Measurements from ENCODE around the gene SYT8.
"Not testable (repeated sequence)": the region's sequence is repeated elsewhere in the genome, so short reads cannot be mapped to it uniquely, and the experiment has no call there.

Gene SYT8, protein sequence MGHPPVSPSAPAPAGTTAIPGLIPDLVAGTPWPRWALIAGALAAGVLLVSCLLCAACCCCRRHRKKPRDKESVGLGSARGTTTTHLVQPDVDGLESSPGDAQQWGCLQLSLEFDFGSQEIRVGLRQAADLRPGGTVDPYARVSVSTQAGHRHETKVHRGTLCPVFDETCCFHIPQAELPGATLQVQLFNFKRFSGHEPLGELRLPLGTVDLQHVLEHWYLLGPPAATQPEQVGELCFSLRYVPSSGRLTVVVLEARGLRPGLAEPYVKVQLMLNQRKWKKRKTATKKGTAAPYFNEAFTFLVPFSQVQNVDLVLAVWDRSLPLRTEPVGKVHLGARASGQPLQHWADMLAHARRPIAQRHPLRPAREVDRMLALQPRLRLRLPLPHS
- total RNA-seq: 0 reads per million in 2 experiments

DNA sequence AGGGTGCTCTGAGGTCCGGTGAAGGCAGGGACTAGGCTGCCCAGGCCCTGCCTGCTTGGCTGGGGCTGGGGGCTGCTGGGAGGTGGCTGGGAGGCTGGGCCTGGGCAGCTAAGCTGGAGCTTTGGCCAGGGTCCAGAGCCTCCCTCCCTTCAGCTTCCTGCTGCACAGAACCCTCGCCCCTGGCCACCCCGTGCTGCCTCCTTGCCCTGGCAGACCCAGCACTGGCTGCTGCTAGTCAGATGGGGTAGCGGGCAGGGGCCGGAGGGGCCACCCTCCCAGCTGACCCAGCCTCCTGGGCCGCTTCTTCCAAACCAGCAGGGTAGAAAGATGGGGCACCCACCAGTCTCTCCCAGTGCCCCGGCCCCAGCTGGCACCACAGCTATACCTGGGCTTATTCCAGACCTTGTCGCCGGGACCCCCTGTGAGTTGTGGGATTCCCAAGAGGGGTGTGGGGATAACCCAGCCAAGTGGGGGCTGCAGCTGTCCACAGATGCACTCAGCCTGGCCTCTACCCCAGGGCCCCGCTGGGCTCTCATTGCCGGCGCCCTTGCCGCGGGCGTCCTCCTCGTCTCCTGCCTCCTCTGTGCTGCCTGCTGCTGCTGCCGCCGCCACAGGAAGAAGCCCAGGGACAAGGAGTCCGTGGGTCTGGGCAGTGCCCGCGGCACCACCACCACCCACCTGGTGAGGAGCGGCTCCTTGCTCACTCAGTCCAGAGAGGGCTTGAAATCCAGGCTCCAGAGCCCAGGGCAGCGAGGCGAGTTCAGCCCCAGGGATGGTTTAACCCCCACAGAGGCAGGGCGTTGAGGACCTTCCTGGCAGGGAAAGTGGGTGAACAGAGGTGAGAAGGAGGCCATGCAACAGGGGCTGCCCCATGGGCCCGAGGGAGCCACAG lies at the start of gene SYT8:
Gene SYT8 (plus strand): TSS at position 212 of the 892 bp plus-strand sequence. CDS start 116 bp downstream, at position 328.
- DNase-seq (ENCODE audit: low read depth): no peak

DNA sequence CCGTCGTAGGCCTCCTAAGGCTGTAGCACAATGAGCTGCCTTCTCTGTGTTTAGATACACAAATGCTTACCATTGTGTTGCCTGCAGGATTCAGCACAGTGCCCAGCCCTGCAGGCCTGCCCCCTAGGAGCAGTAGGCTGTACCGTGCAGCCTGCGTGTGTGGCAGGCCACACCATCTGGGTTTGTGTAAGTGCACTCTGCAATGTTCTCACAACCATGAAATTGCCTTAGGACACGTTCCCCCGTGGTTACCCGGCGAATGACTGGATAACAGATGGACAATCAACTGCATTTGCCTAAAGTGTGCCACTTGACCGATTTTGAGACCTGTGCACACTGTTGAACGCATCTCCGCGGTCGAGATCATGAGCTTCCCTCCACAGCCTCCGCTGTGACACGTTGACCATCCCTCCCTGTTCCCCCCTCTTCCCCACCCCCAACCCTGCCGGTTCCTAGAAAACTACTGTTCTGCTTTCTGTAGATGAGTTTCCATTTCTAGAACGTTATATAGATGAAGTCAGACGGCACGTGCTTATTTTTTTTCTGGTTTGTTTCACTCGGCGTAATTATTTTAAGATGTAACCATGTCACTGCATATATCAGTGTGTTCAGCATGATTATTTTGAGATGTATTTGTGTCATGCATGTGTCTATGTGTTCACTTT lies 48.9 kb upstream of the SYT8 start:
- DNase-seq (ENCODE audit: low read depth): no peak

DNA sequence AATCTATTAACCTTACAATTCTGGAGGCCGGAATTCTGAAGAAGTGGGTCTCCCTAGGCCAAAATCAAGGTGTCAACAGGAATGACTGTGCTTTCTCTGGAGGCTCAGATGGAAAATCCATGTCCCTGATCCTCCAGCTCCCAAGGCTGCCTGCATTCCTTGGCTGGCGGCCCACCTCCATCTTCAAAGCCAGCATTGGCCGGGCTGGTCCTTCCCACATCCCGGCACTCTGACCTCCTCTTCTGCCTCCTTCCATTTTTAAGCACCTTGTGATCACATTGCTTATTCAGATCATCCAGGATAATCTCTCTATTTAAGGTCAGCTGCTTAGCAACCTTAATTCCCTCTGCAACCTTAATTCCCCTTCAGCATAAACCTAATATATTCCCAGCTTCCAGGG lies 48.3 kb upstream of the SYT8 start:
- no peak for DNase-seq (ENCODE audit: low read depth)

DNA sequence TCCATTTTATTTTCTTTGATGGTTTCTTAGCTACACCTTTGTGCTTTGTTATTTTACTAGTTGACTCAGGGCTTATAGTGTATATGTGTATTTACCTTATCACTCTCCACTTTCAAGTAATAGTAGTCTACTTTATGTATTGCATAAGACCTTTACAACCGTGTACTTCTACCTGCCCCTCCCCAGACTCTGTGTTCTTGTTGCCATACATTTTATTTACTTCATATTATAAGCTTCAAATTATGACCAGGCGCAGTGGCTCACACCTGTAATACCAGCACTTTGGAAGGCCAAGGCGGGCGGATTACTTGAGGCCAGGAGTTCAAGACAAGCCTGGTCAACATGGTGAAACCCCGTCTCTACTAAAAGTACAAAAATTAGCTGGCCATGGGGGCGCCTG lies 42.9 kb upstream of the SYT8 start:
- DNase-seq (ENCODE audit: low read depth): no peak

DNA sequence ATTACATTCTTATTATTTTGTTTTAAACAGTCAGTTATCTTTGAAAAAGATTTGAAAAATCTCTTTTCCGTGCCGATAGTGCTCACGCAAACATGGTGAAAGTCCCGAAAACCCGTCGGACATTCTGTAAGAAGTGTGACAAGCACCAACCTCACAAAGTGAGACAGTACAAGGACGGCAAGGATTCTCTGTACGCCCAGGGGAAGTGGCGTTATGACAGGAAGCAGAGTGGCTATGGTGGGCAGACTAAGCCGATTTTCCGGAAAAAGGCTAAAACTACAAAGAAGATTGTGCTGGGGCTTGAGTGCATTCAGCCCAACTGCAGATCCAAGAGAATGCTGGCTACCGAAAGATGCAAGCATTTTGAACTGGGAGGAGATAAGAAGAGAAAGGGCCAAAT lies 42.3 kb upstream of the SYT8 start:
- DNase-seq (ENCODE audit: low read depth): no peak

DNA sequence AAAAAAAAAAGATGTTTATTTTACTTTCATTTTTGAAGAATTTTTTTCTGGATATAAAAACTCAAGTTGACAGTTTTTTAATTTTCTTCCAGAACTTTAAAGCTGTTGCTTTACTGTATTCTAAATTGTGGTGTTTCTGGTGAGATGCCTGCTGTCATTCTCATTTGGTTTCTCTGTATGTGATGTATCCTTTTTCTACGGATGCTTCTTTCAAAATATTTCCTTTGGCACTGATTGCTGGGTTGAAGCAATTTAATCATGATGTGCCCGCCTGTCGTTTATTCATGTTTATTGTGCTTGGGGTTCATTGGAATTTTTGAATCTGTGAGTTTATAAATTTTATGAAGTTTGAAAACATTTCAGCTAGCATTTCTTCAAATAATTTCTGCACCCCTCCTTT lies 41.7 kb upstream of the SYT8 start:
- DNase-seq (ENCODE audit: low read depth): no peak

DNA sequence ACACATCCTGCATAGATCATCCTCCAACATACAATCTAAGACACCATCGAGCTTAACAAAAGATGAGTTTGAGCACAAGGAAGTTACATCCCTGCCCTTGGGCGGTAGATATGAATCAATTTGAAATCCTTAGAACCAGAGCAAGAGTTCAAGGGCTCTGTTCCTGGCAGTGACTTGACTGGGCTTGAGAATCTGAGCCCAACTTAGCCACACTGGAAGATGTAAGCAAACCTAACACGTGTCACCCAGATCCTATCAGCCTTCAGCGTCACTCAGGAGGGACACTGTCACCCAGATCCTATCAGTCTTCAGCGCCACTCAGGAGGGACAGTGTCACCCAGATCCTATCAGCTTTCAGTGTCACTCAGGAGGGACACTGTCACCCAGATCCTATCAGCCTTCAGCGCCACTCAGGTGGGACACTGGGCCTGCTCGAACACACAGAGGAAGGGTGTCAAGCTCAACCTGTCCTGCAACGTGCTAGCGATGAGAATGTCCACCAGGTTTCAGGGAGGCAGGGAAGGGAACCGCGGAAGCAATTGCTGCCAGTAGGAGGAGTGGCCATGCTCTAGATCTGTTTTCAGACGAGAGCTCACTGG lies 38.3 kb upstream of the SYT8 start:
- DNase-seq (ENCODE audit: low read depth): no peak

DNA sequence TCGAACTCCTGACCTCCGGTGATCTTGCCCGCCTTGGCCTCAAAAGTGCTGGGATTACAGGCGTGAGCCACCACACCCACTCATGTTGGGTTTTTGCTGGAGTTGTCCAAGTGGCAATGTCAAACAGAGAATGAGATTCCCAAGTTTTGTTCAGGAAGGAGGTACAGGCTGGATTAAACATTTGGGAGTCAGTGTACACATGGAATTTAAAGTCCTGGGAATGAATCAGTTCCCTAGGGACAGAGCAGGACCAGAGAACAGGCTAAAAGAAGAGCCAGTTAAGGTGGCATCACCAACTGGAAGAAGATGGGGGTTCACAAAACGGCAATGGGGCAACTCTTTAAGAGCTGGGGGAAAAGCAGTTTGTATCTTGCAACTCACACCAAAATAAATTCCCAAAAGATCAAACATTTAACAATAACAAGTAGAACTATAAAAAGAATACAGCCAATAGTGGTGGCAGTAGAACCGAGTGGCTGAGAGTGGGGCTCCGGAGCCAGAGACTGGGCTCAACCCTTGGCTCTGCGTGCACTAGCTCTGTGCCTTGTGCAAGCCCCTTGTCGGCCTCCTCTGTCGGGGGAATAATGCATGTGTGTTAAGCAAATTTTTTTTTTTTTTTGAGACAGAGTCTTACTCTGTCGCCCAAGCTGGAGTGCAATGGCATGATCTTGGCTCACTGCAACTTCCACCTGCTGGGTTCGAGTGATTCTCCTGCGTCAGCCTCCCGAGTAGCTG lies 37.2 kb upstream of the SYT8 start:
- DNase-seq (ENCODE audit: low read depth): no peak

DNA sequence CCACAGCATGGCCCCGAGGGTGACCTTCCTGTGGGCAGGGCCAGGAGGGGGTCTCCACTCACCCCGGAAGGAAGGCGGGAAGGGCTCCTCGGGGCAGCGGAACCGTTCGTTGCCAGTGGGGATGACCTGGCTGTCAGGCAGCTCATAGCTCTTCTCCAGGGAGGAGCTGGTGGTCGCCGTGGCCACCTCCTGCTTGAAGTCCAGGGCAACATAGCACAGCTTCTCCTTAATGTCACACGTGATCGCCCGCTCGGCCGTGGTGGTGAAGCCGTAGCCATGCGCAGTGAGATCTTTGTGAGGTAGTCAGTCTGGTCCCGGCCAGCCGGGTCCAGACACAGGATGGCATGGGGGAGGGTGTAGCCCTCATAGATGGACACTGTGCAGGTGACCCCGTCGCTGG lies 31.5 kb upstream of the SYT8 start:
- no peak for DNase-seq (ENCODE audit: low read depth)

DNA sequence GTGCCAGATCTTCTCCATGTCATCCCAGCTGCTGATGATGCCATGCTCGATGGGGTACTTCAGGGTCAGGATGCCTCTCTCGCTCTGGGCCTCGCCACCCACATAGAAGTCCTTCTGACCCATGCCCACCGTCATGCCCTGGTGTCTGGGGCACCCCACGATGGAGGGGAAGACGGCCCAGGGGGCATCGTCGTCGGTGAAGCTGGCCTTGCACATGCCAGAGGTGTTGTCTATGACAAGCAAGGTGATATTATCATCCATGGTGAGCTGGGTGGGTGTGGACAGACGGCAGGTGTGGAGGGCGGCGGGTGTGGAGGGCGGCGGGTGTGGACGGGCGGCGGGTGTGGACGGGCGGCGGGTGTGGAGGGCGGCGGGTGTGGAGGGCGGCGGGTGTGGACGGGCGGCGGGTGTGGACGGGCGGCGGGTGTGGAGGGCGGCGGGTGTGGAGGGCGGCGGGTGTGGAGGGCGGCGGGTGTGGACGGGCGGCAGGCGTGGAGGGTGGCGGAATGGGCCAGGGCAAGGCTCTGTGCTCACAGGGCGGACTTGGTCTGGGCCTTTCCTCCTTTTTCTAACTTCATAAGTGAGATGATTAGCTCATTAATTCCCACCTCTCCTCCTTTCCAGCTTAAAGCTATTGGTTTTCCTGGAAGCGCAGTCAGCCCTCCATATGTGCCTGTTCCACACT lies 30.8 kb upstream of the SYT8 start:
- DNase-seq (ENCODE audit: low read depth): not testable (repeated sequence)

DNA sequence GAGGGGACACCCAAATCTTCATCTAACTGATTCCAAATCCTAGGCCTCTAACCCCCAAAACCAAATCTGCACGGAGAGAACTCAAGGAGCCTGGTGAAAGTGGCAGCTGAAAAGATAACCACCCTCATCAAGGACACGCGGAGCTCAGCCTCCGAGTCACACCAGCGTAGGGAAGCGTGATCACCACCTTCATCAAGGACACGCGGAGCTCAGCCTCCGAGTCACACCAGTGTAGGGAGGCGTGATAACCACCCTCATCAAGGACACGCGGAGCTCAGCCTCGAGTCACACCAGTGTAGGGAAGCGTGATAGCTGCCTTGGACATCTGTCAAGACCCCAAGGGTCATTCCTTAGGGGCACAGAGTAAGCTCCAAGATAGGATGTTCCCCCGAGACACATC lies 29.3 kb upstream of the SYT8 start:
- no peak for DNase-seq (ENCODE audit: low read depth)

DNA sequence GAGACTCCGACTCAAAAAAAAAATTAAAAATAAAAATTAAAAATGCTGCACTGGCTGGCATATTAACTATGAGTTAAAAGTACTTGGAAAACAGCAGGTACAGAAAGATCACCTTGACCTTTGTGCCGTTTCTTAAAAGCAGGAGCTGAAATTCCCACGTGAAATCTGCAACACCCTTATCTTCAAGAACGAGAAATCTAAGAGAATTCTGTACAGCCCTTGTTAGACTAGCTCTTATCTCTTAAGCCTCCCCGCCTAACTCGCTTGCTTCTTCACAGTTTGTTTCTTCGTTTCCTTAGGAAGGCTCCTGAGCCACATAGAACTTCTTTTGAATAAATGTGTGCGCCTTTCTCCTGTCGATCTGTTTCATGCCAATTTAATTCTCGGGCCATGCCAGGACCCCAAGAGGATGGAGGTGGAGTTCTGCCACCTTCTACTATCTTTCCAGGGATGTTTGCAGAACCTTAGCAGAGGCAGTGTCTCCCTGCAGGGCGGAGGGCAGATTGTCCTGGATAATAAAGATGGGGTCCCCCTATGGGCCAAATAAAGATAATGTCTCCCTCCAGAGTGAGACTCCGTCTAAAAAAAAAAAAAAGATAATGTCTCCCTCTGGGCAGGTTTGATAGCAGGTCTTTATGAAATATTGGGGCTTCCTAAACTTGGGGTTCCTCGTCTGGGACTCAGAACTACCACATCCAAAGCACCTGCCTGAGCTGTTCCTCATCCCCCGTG lies 27.4 kb upstream of the SYT8 start:
- no peak for DNase-seq (ENCODE audit: low read depth)

DNA sequence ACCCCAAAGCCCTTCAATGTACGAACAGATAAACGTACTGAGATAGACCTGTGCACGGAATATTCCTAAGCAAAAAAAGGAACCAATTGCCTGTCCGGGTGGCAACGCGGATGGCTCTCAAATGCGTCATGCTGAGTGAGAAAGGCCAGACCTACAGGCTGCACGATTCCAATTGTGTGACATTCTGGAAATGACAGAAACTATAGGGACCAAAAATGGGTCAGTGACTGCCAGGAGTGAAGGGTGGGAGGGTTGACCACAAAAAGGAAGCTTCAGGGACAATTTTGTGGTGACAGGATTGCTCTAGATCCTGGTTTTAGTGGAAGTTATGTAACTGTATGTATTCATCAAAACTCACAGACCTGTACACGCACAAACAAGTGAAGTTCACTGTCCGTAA lies 24.0 kb upstream of the SYT8 start:
- DNase-seq (ENCODE audit: low read depth): no peak

DNA sequence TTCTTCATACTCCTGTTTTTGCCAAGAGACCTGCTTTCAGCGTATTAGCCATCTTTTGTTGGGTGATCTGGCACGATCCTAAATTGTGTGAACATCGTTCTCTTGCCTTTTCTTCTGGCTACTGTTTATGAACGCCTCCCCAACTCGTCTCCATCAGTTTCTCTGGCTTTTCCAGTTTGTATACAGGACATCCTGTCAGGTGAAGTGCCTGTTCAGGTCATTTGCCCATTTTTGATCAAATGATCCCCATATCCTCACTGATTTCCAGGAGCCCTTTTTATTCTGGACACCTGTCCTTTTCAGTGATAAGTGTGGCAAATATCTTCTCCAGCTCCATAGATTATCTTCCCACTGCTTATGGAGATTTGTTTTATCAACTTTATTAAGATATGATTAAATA lies 22.5 kb upstream of the SYT8 start:
- no peak for DNase-seq (ENCODE audit: low read depth)

DNA sequence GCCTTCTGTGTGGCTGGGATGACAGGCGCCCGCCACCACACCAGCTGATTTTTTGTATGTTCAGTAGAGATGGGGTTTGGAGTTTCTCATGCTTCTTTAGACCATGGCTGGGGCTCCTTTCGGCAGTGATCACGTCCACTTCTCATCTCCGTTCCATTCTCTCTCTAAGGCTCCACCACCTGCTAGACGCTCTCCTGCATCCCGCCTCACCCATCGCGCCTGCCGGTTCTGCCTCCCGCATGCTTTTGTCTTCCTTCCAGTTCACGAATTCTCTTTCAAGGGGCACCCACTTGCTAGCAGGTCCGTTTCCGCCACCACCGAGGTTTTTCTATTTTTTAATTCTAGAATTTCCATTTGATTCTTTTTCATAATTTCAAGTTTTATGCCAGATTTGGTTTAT lies 22.0 kb upstream of the SYT8 start:
- no peak for DNase-seq (ENCODE audit: low read depth)

DNA sequence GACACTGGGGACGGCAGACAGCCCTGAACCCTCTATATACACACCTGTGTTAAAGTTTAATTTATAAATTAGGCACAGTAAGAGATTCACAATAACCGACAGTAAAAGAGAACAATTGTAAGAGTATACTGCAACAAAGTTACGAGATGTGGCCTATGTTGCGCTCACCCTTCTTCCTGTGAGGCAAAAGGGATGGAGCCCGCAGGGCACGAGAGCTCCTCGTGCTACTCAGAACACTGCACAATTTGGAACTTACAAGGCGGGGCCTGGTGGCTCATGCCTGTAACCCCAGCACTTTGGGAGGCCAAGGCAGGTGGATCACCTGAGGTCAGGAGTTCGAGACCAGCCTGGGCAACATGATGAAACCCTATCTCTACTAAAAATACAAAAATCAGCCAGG lies 21.4 kb upstream of the SYT8 start:
- DNase-seq (ENCODE audit: low read depth): not testable (repeated sequence)

DNA sequence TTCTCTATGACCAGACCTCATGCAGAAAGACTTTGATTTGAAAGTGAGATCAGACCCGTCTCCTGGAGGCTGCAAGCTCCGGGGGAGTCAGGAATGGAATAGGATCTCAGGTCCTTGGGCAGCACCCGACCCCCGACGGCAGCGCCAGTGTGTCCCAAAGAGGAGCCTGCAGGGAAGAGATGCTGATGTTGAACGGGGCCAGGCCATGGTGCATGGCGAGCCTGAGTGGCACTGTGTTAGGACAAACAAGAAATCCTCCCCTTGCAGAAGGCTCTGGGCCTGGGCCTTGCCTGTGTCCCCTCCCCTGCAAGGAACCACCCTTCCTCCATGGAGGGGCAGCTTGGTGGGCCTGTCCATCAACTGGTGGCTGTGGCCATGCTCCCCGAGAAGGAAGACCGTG lies 20.1 kb upstream of the SYT8 start:
- DNase-seq (ENCODE audit: low read depth): no peak

DNA sequence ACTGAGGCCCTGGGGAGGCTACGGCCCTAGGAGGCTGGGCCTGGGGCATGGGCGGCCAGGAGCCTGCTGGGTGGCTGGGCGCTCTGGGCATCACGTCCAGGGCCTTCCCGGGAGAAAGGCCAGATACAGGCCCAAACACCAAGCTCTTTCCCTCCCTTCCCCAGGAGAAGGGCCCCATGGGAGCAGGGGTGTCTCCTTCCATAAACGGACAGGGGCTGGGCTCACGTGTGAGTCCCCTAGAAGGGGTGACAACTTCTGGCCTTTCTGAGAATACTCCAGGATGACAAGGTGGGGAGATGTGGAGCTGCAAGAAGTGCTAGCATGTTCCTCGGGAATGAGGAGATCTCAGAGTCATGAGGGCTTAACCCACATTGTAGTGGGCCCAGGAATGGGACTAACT lies 19.5 kb upstream of the SYT8 start:
- no peak for DNase-seq (ENCODE audit: low read depth)

DNA sequence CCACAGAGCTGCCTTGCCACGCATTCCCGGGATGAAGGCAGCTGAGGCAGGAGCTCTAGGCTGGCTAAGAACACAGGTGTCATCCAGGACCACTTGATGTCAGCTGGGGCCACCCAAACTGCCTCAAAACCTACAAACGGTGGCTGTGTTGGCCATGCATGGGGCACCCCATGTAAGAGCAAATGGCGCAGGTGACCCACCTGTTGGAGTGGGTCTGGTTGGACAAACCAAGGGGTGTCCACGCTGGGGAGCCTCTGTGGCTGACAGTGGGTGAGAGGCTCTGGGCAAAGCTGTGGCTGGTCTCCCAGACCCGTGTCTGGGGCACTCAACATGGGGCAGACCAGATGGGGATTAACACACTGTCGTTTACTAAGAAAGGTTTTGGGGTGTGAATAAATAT lies 19.0 kb upstream of the SYT8 start:
- no peak for DNase-seq (ENCODE audit: low read depth)

DNA sequence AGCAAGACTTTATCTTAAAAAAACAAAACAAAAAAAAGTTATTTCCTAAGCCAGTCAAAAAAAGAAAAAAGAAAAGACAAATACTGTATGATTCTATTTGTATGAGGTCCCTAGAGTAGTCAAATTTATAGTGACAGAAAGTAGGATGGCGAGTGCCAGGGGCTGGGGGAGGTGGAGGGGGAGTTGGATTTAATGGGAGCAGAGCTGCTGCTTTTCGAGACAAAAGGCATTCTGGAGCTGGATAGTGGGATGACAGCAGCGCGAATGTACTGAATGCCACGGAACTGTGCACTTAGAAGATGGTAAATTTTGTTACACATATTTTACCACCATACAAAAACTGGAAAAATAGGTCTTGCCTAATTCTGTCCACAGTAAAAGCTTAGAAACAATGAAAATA lies 17.8 kb upstream of the SYT8 start:
- no peak for DNase-seq (ENCODE audit: low read depth)
